ENCODE results near the gene UBAP1L. TPM values are rescaled to one million over a fixed set of nuclear protein-coding genes. Genes with fewer than 3 reads are reported as not detected.

The UBAP1L gene
- total RNA-seq, 1 donor from 2014 or later: 6.0 TPM

- Mint-ChIP-seq H3K36me3 (no peaks in the 10 kb centered on the region), H3K4me3 (no peak overlapping the region), H3K27me3 (no peaks in the 10 kb centered on the region)
Observed at GRCh38 chr15:65052956-65053355, 62.0 kb downstream of the UBAP1L start.

GRCh38 chr15:65051266-65051665 lies 63.7 kb downstream of the UBAP1L start:
- Mint-ChIP-seq H3K4me3 (no peak overlapping the region), H3K27ac (peak overlapping the region; percentile 23), H3K27me3 (no peaks in the 10 kb centered on the region), H3K4me1 (ENCODE audit: unreplicated experiment) (peaks cover 18% of the 10 kb centered on the region), H3K9me3 (no peaks in the 10 kb centered on the region), H3K36me3 (no peaks in the 10 kb centered on the region)
- TF ChIP-seq, protein P1, sequence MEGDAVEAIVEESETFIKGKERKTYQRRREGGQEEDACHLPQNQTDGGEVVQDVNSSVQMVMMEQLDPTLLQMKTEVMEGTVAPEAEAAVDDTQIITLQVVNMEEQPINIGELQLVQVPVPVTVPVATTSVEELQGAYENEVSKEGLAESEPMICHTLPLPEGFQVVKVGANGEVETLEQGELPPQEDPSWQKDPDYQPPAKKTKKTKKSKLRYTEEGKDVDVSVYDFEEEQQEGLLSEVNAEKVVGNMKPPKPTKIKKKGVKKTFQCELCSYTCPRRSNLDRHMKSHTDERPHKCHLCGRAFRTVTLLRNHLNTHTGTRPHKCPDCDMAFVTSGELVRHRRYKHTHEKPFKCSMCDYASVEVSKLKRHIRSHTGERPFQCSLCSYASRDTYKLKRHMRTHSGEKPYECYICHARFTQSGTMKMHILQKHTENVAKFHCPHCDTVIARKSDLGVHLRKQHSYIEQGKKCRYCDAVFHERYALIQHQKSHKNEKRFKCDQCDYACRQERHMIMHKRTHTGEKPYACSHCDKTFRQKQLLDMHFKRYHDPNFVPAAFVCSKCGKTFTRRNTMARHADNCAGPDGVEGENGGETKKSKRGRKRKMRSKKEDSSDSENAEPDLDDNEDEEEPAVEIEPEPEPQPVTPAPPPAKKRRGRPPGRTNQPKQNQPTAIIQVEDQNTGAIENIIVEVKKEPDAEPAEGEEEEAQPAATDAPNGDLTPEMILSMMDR (conservative IDR thresholded peaks at IDR 0.05): no peak
- DNase-seq (ENCODE audit: extremely low spot score, unreplicated experiment): no peak

More at GRCh38 chr15:65052956-65053355, 62.0 kb downstream of the UBAP1L start:
- no peak for DNase-seq (ENCODE audit: extremely low spot score, unreplicated experiment)
- H3K9me3 Mint-ChIP-seq: no peaks in the 10 kb centered on the region
- H3K27ac Mint-ChIP-seq: no peak overlapping the region
- H3K4me1 Mint-ChIP-seq (ENCODE audit: unreplicated experiment): peaks cover 25% of the 10 kb centered on the region
- TF ChIP-seq, protein P1 (conservative IDR thresholded peaks at IDR 0.05): no peak

GRCh38 chr15:65050270-65050669 lies 64.7 kb downstream of the UBAP1L start:
- Mint-ChIP-seq H3K9me3 (no peaks in the 10 kb centered on the region), H3K27me3 (no peaks in the 10 kb centered on the region), H3K4me1 (ENCODE audit: unreplicated experiment) (peaks cover 22% of the 10 kb centered on the region), H3K36me3 (no peaks in the 10 kb centered on the region), H3K4me3 (peak overlapping the region; percentile 39), H3K27ac (no peak overlapping the region)
- no peak for DNase-seq (ENCODE audit: extremely low spot score, unreplicated experiment)
- TF ChIP-seq, protein P1 (conservative IDR thresholded peaks at IDR 0.05): no peak

- TF ChIP-seq, protein P1 (conservative IDR thresholded peaks at IDR 0.05): no peak
- peak overlapping the region; percentile 51 for H3K27ac Mint-ChIP-seq
- H3K27me3 Mint-ChIP-seq: no peaks in the 10 kb centered on the region
- peak overlapping the region; percentile 65 for H3K4me3 Mint-ChIP-seq
- peak; percentile 85 for DNase-seq (ENCODE audit: extremely low spot score, unreplicated experiment)
- H3K4me1 Mint-ChIP-seq (ENCODE audit: unreplicated experiment): peaks cover 28% of the 10 kb centered on the region
- H3K36me3 Mint-ChIP-seq: no peaks in the 10 kb centered on the region
- H3K9me3 Mint-ChIP-seq: no peaks in the 10 kb centered on the region
Observed at GRCh38 chr15:65049418-65049840, 65.6 kb downstream of the UBAP1L start.

DNA sequence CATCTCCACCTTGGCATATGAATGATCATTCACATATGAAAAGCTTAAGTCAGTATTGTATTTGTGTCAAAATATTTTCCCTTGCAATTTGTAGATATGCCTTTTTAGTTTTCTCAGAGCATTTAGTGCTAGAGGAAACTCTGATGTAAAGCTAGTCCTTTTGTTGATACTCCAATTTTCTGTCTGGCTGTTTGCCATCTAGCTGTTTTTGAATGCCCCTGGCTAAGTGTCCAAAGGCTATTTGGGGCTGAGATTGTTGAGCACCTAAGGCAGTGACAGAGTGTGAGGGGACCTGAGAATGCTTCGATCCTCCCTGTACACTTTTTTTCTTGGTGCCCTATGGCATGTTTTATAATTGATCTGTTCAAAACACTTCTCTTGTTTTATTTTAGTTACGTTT lies 66.8 kb downstream of the UBAP1L start:
- Mint-ChIP-seq H3K4me1 (ENCODE audit: unreplicated experiment) (peaks cover 35% of the 10 kb centered on the region), H3K27me3 (no peaks in the 10 kb centered on the region), H3K27ac (no peak overlapping the region), H3K36me3 (no peaks in the 10 kb centered on the region), H3K4me3 (no peak overlapping the region), H3K9me3 (no peaks in the 10 kb centered on the region)
- DNase-seq (ENCODE audit: extremely low spot score, unreplicated experiment): no peak
- TF ChIP-seq, protein P1 (conservative IDR thresholded peaks at IDR 0.05): no peak

Measured in type B pancreatic cell (in vitro differentiated cells).